MCF 10A (cell line): ENCODE measurements around the gene RCE1. TPM values are rescaled to one million over a fixed set of nuclear protein-coding genes. Genes with fewer than 3 reads are reported as not detected.

Source experiments
- BruUV-seq: library from RNA; stranded (reverse); fragments of 400-500 nt; replicated peaks from 2 replicates; lab custom pipeline; 2021; lab: Mats Ljungman, UMichigan
- CTCF ChIA-PET: fragments of 300-600 bp; sonication (Branson Sonifier 250); formaldehyde crosslinking; extraction: SDS; loops from one replicate; lab custom pipeline; 2021; ENCODE audit warnings: antibody characterized with exemption, inconsistent platforms; lab: Yijun Ruan, JAX
- POLR2A ChIA-PET: fragments of 300-600, 350-650 bp; sonication (Branson Sonifier 250); formaldehyde crosslinking; extraction: SDS; loops from one replicate; lab custom pipeline; 2020; ENCODE audit warnings: antibody characterized with exemption, inconsistent platforms; lab: Yijun Ruan, JAX
- DNase-seq: peaks from one replicate; pipeline ENCODE4 v3.0.0-alpha.2; 2018; ENCODE audit not compliant: unreplicated experiment
- H3K27ac Mint-ChIP-seq: one replicate; pipeline ENCODE4 v1.8.0; 2022; ENCODE audit warnings: mild to moderate bottlenecking, low read depth, mixed read lengths; ENCODE audit not compliant: unreplicated experiment
- H3K27me3 Mint-ChIP-seq: one replicate; pipeline ENCODE4 v1.8.0; 2022; ENCODE audit warnings: mixed read lengths; ENCODE audit not compliant: insufficient read depth, unreplicated experiment
- H3K36me3 Mint-ChIP-seq: one replicate; pipeline ENCODE4 v1.8.0; 2022; ENCODE audit warnings: mild to moderate bottlenecking, moderate library complexity, mixed read lengths; ENCODE audit not compliant: insufficient read depth, unreplicated experiment
- H3K4me1 Mint-ChIP-seq: one replicate; pipeline ENCODE4 v1.8.0; 2022; ENCODE audit warnings: mixed read lengths; ENCODE audit not compliant: insufficient read depth, unreplicated experiment
- H3K4me3 Mint-ChIP-seq: one replicate; pipeline ENCODE4 v1.8.0; 2022; ENCODE audit warnings: mild to moderate bottlenecking, moderate library complexity, mixed read lengths; ENCODE audit not compliant: unreplicated experiment
- H3K9me3 Mint-ChIP-seq: one replicate; pipeline ENCODE4 v1.8.0; 2022; ENCODE audit warnings: mixed read lengths; ENCODE audit not compliant: unreplicated experiment
- CTCF ChIP-seq: fragments of 200-600 bp; IDR thresholded peaks from one replicate; pipeline ENCODE4 v1.8.0; 2022; ENCODE audit warnings: antibody characterized with exemption, mild to moderate bottlenecking; ENCODE audit not compliant: unreplicated experiment
- intact Hi-C: fragments of 100-400 bp; cut with micrococcal nuclease; formaldehyde crosslinking; loops from 2 replicates; pipeline ENCODE4 v1.14.1; 2022
- total RNA-seq: library from RNA; stranded (reverse); gene quantifications from 2 replicates; pipeline ENCODE4 v1.2.3, GENCODE V29; 2022

The RCE1 gene
- total RNA-seq, 1 experiment from 2014 or later: 23.3 TPM

GRCh38 chr11:66884443-66884842, 41.2 kb downstream of the RCE1 start:
- intact Hi-C loops: no loop called here
- TF ChIP-seq CTCF: no peak
- H3K36me3 Mint-ChIP-seq: peaks cover 6% of the 10 kb centered on the region
- CTCF ChIA-PET: interaction anchor here (0.7 kb wide), 1 partner anchor 11 kb away, joined by 4 read pairs; no protein-coding TSS in a partner anchor
- H3K9me3 Mint-ChIP-seq: no peaks in the 10 kb centered on the region
- H3K4me3 Mint-ChIP-seq: no peak overlapping the region
- H3K27ac Mint-ChIP-seq: no peak overlapping the region
- DNase-seq: no peak
- BruUV-seq: no TSS peak
- peaks cover 46% of the 10 kb centered on the region for H3K4me1 Mint-ChIP-seq
- POLR2A ChIA-PET: interaction anchor here (1.4 kb wide), 1 partner anchor 87 kb away, joined by 5 read pairs; no protein-coding TSS in a partner anchor
- H3K27me3 Mint-ChIP-seq: no peaks in the 10 kb centered on the region

GRCh38 chr11:66885469-66885868, 42.2 kb downstream of the RCE1 start:
- Mint-ChIP-seq H3K36me3 (peaks cover 6% of the 10 kb centered on the region), H3K4me1 (peaks cover 38% of the 10 kb centered on the region), H3K4me3 (no peak overlapping the region), H3K27me3 (no peaks in the 10 kb centered on the region), H3K9me3 (no peaks in the 10 kb centered on the region), H3K27ac (no peak overlapping the region)
- POLR2A ChIA-PET: interaction anchor here (0.6 to 1.4 kb wide), 3 partner anchors 45 to 86 kb away, joined by 3 to 5 read pairs (median 3); no protein-coding TSS in a partner anchor
- intact Hi-C loops: no loop called here
- no TSS peak for BruUV-seq
- no peak for TF ChIP-seq CTCF
- DNase-seq: no peak
- CTCF ChIA-PET: interaction anchor here (0.6 kb wide), 1 partner anchor 294 kb away, joined by 3 read pairs; no protein-coding TSS in a partner anchor

GRCh38 chr11:66885950-66886440, 42.8 kb downstream of the RCE1 start:
- POLR2A ChIA-PET: interaction anchor here (0.6 to 1.5 kb wide), 5 partner anchors 17 to 73 kb away, joined by 3 to 4 read pairs (median 3); partner anchors contain the start of gene PC
- TF ChIP-seq CTCF: no peak
- Mint-ChIP-seq H3K36me3 (peaks cover 6% of the 10 kb centered on the region), H3K27me3 (no peaks in the 10 kb centered on the region), H3K4me1 (peaks cover 34% of the 10 kb centered on the region), H3K27ac (no peak overlapping the region), H3K9me3 (no peaks in the 10 kb centered on the region), H3K4me3 (no peak overlapping the region)
- DNase-seq: no peak
- CTCF ChIA-PET: interaction anchor here (0.6 to 0.7 kb wide), 2 partner anchors 88 to 295 kb away, joined by 3 to 6 read pairs; no protein-coding TSS in a partner anchor
- no TSS peak for BruUV-seq
- intact Hi-C loops: no loop called here

GRCh38 chr11:66886671-66887221, 43.5 kb downstream of the RCE1 start:
- Mint-ChIP-seq H3K4me3 (no peak overlapping the region), H3K27me3 (no peaks in the 10 kb centered on the region), H3K27ac (no peak overlapping the region), H3K9me3 (no peaks in the 10 kb centered on the region), H3K36me3 (peaks cover 9% of the 10 kb centered on the region), H3K4me1 (peaks cover 30% of the 10 kb centered on the region)
- POLR2A ChIA-PET: interaction anchor here (1.2 to 1.5 kb wide), 2 partner anchors 48 to 72 kb away, joined by 3 to 4 read pairs; partner anchors contain the start of gene PC
- CTCF ChIA-PET: interaction anchor here (0.7 kb wide), 1 partner anchor 88 kb away, joined by 6 read pairs; no protein-coding TSS in a partner anchor
- intact Hi-C loops: no loop called here
- BruUV-seq: no TSS peak
- no peak for TF ChIP-seq CTCF
- peak; percentile 19 for DNase-seq
